ENCODE measurements around the gene SPOCK1.

Gene SPOCK1

DNA sequence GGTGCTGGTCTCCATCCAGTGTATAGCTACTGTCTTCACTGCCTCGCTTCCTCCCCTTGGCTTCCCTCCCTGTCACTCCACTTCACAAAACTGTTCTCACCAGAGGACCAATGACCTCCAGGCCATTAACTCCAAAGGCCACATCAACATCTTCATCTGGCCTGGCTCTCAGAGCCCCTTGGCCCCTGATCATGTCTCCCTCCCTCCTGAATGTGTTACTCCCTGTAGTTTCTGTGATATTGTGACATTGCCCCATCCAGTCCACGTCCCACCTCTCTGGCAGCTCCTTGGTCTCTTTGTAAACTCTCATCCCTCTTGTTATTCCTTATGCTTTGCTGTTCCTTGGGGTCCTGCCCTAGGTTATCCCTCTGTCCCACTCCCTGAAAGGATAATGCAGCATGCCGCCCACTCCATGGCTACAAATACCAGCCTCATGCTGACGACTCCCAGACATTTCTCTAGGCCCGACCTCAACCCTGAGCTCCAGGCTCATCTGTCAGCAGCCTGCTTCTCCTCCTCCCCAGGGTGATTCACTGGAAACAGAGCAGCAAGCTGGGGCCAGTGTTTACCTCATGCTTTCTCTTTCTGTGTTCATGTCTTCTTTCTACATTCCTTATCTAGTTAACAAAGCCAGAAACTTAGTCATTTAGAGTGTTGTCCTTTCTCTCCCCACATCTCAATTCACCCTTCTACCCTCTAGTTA lies 312.2 kb downstream of the SPOCK1 start:
- no peak for DNase-seq

DNA sequence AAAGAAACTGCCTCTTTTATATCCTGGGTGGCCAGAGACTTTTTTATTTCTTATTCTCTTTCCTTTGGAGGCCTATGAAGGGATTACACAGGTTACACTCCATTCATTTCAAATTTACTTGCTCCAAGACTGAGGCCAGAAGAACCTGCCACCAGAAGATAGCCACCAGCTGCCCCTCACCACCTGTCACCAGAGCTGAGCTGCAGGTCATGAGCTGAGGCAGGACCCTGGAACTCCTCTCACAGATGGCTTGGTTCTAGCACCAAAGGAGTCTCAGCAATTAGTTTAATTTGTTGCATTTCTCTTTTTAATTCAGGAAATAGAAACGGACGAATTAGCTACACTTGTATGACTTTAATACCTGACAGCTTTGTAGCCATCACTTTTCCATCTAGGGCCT lies 313.9 kb downstream of the SPOCK1 start:
- DNase-seq: no peak

DNA sequence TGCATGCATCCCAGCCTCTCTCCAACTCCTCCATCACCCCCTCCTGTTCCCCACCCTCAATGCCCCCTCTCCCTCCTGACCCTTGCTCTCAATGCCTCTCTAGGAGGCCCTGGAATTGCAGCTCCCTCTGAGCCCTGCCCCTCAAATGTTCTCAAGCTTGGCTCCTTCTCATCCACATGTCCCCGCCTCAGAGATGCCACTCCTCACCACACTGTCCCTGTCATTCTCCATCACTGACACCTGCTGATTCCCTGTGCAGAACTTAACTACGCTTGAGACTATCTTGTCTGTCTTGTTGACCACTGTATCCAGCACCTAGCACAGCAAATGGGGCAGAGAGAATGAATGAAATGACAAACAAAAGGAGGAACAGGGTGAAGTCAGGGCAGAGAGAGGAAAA lies 314.4 kb downstream of the SPOCK1 start:
- no peak for DNase-seq

DNA sequence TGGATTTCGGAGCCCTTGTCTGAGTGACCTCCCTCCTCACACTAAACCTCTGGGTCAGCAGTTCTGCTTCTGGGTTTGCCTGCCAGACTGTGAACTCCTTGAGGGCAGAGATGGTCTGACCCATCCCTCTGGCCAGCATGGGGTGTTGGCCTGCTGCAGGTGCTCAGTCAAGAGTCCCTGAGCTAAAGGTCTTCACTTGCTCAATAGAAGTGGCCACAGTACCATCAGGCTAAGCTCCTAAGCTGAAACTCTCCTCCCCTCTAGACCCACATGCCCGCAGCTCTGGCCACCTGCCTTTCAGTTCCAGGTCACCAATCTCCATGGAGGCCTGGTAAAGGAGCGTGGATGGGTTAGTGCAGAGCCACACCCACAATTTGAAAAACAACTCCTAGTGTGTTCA lies 316.6 kb downstream of the SPOCK1 start:
- no peak for DNase-seq

DNA sequence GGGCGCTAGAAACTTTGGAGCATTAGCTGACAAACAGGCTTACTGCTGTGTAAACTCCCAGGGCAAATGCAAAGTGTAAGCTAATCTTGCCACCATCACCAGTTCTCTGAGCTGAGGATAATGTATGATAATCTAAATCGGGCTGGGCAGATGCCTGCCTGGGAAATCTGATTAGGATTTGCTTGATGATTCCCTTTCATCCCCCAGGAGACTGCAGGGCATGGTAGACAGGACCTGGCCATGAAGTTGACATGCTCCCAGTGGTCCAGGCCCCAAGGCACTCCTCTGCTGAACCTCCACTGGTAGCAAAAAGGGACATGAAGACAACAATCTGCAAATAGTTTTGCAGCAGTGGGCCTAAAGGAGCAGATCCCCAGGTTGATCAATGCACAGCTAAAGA lies 317.5 kb downstream of the SPOCK1 start:
- no peak for DNase-seq

DNA sequence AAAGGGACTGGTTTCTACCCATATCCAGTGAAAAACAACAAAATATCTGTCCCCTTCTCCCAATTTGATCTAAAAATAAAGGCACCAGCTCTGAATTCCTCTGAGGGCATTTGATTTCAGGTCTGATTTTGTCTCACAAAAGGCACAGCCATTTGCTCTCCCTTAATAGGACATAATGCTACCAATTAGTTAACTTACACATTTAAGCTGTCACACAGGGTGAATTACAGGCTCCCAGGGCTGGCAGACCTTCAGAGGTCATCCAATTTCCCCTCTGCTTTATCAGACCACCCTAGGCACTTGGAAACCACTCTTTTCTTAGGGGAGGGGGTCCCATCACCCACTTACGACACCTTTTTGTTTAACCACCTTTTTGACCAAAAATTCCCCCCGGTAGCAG lies 319.9 kb downstream of the SPOCK1 start:
- no peak for DNase-seq

DNA sequence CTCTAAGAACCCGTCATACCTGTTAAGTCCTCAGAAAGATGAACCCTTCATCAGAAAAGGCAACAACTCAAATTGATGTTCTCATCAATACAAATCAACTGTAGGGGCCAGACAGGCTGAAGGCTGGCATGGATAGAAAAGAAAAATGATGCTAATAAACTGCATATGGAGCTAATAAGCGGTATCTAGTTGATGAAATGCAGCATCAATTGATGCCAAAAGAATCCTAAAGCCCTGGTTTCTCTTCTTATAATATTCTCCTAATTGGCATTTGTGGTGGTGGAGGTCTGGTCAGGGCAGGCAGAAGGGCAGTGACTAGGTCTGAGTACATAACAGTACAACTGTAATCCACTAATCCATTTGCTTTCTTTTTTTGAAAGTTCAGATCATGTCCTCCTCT lies 322.5 kb downstream of the SPOCK1 start:
- DNase-seq: no peak

DNA sequence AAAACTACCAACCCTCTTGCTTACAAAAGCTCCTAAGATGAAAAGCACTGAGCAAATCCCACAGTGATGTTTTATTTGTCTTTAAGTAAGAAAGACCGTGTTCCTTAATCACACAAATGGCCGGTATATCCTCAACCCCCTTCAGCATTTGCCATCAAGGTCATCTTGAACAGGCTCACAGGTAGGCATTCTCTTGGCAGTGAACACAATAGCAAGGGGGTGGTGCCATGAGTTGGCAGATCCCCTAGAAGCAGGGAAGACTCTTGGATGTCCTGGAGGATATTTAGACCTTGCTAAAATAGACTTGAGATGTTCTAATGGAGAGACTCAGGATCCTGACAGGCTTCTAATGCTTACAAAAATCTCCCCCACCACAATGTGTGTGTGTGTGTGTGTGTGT lies 323.0 kb downstream of the SPOCK1 start:
- DNase-seq: no peak

DNA sequence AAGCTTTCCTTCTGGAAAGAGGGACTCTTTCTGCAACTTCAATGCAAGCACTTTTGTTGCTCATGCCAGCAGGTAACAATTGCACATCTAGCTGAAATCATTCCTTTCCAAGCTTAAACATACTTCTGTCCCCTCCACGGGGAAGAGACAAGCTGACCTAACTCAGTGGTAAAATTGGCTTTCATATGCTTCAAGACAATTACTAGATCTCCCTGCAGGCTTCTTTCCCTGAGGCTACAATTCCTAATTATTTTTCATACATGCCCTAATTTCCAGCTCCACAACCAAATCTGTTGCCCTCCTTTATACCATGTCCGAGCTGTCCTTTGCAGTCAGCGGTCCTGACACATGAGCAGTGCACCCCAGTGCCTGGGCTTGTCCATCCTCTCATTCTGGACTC lies 324.9 kb downstream of the SPOCK1 start:
- no peak for DNase-seq

DNA sequence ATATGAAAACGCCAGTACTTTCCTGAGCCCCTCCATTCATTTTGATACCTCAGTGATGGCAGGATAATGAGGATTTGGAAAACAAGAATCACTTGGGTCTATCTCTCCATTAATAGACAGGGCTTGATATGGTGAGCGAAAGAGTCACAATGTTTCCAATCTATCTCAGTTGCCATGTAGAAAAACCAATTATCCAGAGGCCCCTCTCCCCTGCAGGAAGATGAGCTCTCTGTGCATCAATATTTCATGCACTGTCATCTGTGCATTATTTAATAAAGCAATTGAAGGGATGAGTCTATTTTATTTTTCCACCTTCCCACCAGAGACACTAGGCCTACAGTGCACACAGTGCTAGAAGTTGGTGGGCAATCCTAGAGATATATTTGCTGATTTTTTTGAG lies 326.9 kb downstream of the SPOCK1 start:
- no peak for DNase-seq

DNA sequence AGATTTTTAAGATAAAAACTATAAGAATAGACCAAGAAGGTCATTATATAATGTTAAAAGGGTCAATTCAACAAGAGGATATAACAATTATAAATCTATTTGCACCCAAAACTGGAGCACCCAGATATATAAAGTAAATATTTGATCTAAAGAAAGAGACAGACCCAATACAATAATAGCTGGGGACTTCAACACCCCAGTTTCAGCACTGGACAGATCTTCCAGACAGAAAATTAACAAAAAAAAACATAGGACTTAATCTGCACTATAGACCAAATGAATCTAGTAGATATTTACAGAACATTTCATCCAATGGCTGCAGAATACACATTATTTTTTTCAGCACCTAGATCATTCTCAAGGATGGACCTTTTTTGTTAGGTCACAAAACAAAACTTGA lies 331.9 kb downstream of the SPOCK1 start:
- DNase-seq: no peak

DNA sequence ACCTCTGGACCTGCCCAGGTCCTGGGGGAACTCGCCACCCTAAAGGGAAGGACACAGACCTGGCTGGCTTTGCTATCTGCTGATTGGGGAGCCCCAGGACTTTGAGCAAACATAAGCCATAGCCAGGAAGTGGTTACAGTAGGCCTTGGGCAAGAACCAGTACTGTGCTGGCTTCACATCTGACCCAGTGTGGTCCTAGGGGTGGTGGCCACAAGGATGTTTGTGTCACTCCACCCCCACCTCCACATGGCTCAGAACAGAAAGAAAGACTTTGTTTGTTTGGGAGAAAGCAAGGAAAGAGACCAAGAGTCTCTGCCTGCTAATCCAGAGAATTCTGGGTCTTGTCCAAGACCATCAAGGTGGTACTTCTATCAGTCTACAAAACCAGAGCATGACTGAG lies 334.2 kb downstream of the SPOCK1 start:
- no peak for DNase-seq

DNA sequence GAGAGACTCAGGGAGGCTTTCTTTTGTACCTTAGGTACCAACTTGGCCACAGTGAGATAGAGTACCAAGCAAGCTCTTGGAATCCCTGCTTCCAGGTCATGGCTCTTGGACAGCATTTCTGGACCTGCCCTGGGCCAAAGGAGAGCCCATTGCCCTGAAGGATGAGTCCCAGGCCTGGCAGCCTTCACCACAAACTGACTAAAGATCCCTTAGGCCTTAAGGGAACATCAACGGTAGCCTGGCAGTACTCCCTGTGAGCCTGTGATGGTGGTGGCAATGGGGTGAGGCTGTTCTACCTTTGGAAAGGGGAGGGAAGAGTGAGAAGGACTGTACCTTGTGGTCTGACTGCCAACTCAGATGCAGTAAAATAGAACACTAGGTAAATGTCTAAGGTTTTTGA lies 334.6 kb downstream of the SPOCK1 start:
- no peak for DNase-seq

DNA sequence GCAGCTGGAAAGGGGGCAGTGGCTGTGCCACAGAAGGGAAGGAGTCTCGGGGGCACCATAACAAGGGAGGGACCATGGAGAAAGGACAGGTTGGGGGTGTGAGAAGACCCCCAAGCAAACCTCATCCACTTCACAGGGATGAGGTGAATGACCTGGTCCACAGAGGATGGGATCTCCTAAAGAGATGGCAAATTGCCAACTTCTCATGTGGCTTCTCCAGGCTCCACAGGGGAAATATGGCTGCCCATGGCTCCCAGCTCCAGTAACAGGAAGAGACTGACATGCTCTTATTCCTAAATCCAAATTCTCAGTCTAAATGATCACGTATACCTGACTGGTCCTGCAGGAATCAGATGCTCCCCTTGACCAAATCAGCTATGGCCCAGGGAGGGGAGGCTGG lies 340.4 kb downstream of the SPOCK1 start:
- DNase-seq: no peak

DNA sequence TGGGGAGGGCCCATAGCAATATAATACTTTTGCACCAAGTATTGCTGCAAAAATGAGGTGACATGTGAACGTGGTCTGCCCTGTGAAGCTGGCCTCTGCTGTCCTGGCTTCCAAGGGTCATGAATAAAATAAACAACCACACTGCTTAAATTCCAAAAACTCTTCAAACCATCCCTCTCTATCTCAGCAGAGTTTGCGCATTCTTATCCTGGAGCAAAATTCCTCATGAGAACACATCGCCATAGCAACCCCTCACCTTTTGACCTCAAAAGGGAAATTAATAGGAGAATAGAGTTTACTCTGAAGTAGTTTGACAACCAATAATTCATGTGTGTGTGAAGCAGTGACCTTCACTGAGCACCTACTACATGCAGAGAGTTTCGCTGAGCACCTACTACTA lies 342.9 kb downstream of the SPOCK1 start:
- DNase-seq: no peak

DNA sequence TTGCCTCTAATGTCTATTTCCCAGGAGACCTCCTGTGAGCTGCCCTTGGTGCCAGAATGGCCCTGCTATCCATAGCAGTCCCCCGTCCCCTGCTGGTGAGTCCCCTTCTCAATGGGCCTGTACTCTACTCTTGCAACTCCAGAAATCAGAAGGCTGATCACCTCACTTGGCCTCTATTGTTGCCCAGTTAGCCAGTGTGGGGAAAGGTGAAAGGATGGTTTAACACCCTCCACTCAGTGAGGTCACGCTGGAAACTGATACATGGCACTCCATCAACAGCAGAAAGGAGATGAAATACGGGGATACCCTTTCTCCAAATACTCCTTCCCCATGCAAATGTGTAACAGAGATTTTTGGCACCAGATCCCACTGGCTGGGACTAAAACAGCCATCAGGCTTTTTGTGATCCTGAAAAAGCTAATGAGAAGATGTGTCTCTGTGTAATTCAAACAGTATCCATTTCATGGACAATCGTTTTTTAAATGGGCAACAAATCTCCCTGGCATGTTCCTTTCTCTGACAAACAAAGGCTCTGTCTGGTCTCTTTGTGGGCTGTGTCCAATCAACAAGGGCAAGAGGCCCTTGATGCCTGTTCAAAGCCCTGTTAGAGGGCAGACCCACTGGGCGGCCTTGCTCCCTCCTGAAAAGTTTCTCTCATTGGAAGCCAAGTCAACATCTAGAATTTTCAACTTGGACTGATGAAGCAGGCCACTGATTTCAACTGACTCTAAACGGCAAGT lies 343.7 kb downstream of the SPOCK1 start:
- DNase-seq: no peak

DNA sequence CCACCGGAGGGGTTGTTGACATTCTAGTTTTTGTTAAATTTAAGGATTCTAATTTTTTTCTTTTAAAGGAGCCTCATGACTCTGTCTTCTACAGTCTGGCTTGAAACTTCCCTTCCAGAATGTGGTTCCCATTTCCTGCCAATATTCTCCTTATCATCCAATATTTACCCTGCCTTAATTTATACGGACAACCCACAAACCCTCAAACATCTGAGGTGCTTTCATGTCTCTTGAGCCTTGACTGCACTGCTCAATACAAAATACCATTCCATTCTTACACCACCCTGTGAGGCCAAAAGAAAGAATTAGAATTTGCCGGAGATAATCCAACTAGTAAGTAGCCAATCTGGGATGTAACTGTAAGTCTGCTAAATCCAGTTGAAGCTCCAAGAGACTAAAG lies 346.5 kb downstream of the SPOCK1 start:
- DNase-seq: no peak

DNA sequence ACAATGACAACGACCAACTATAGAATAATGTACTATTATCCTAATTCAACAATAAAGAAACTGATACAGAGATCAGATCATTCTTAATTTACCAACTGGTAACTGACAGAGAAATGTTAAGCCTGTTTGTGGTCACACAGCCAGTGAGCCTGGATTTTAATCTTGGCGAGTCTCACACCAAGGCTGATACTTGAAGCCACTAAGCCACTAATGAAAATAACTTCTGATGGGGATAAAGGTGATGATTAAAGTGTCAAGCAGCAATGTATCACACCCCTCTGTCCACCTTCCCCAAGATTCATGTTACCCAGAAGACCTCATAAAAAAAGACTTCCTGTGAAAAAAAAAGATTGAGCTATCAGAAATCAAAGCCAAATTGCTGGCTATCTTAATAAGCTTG lies 350.5 kb downstream of the SPOCK1 start:
- no peak for DNase-seq

DNA sequence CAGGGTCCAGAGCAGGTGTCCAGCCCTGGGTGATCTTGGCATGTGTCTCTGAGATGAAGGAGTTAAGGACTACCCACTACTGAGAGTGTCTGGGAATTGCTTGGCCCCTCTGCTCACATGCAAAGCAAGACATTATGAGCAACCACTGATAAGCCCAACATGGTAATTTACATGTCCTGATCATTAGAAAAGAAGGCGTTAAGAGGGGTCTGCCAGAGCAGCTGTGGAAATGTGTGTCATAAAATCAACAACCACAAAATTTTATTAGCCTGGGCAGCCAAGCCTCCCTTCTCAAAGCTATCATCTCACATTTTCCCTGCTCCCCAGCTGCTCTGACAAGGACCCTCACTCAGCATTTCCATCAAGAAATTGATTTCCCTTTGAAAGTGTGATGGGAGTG lies 351.0 kb downstream of the SPOCK1 start:
- no peak for DNase-seq

DNA sequence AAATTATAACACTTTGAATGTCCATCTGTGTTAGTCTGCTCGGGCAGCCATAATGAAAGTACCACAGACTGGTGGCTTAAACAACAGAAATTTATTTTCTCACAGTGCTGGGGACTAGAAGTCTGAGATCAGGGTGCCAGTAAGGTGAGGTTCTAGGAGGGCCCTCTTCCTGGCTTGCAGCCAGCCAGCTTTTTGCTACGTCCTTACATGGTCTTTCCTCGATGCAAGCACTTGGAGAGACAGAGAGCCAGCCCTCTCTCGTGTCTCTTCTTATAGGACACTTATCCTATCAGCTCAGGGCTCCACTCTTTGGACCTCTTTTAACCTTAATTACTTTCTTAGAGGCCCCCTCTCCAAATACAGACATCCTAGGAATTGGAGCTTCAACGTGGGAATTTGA lies 351.8 kb downstream of the SPOCK1 start:
- DNase-seq: no peak

DNA sequence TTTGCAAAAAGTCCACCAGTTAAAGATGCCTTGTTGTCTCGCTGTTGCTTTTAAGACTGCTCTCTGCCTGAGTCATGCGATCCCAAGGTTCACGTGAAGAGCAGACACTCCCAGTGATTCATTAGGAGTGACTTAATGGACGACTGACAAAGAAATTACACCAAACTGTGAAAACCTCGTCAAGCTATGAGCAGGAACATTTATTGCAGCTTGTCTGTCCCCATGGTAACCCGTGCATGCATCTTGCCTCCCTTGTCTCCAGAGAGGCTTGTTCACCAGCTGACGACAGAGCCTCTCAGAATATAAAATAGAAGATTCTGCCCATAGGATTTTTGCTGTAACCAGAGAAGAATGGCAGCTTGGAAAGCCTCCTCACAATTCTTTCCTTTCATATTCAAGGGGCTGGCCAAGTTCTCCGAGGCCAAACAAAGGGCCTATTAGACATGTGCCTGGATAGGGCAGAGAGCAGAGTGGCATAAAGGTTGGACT lies 352.7 kb downstream of the SPOCK1 start:
- peak; percentile 27 for DNase-seq

DNA sequence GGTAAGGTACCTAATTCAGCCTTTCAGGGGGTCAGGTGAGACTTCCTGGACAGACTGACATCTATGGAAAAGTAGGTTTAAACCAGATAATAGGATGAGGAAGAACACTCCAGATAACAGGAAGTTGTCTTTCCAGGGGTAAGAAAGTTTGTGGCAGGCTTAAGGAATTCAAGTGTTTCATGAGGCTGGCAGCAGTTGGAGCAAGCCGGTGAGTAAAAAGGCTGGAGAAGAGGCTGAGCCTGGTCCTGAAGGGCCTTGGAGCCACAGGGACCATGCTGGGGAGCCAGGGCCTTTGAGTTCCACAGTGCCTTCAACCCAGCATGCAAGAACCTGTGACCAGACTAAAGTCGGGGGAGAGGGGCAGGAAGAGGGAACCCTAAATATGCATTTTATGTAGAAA lies 353.4 kb downstream of the SPOCK1 start:
- DNase-seq: peak; percentile 16

DNA sequence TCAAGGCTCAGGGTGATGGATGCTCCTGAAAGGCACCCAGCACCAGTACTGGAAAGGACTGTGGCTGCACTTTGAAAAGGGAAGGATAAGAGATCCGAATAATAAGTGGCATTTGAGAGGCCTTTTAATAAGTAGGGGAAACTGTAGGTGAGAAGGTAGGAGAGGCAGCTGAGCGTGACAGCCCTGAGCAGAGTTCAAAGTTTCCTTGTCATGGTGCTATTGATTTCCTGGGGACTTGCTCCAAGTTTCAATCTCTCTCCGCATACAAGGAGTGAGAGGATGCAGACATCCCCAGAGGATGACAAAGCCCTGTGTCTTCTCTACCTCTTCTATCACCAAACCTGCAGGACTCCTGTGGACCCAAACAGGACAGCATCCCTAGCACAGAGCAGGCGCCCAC lies 354.5 kb downstream of the SPOCK1 start:
- no peak for DNase-seq

DNA sequence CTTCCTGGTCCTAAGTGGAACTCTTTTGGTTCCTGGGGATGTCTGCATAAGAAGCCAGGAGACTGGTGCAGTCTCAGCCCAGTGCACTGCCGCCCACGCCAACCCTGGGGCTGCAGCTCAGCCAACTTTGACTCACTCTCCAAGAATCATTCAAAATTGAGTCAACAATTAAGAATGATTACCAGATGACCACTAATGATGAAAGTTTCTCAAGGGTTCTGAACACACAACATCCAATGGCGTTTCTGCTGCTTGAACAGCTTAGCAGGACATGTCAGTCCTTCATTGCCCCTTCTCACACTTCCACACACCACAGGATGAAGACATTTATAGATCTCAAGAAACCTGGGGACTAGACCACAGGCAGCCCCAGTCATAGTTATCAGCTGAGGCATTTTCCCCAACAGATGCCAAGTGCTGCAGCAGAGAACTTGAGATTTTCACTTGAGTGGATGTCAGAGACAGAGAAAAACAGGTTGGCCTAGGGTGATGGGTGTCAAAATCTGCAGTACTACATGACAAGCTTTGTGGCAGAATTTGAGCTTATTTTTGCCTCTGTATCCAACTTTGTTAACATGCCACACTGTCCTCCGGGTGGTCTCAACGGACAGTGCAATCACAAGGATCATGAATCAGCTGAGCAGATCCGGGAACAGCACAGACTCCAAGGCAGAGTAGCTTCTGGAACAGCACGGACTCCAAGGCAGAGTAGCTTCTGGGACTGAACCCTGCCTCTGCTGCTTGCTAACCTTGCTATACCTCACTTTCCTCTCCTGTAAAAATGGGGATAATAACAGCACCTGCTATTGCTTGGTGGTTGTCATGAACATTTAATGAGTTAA lies 356.1 kb downstream of the SPOCK1 start:
- DNase-seq: no peak
